Transverse colon (tissue), 4 donors: ENCODE measurements around the gene ZNF366.

ENCODE experiments used
- CTCF ChIP-seq, 5 experiments: fragments of 200-600 bp in 3 of 5; fragments of 450-650 bp in 2 of 5; sonication (generic) in 3 of 5; IDR thresholded peaks; 1 replicate in 2 of 5; 2 replicates in 3 of 5; pipeline ENCODE4 v1.5.1; 2016 to 2017; ENCODE audit warnings: antibody characterized with exemption in 5 of 5, inconsistent platforms in 3 of 5, mild to moderate bottlenecking in 2 of 5, moderate library complexity in 1 of 5
- EP300 ChIP-seq: sonication (generic); formaldehyde crosslinking; IDR thresholded peaks from one replicate; pipeline ENCODE4 v1.6.1; 2017; ENCODE audit warnings: antibody characterized with exemption, low read depth
- POLR2A ChIP-seq: fragments of 450-650 bp; IDR thresholded peaks from one replicate; pipeline ENCODE4 v1.6.1; 2016; ENCODE audit warnings: antibody characterized with exemption, mild to moderate bottlenecking, moderate library complexity
- POLR2AphosphoS5 ChIP-seq, 3 donors: sonication (generic); formaldehyde crosslinking; IDR thresholded peaks; one replicate each; pipeline ENCODE4 v1.6.1; 2016; ENCODE audit warnings: antibody characterized with exemption in 3 of 3

GRCh38 chr5:72499730-72500129, 7.5 kb downstream of the ZNF366 start:
- TF ChIP-seq CTCF (IDR thresholded peaks at IDR 0.05) (no peak), POLR2A (no peak), POLR2AphosphoS5 (IDR thresholded peaks at IDR 0.05) (no peak), EP300 (no peak)
